ENCODE measurements around the gene ZMYM3. TPM values are rescaled to one million over a fixed set of nuclear protein-coding genes. Genes with fewer than 3 reads are reported as not detected.

ZMYM3 gene
- total RNA-seq, 1 experiment from 2014 or later = 77.5 TPM

DNA sequence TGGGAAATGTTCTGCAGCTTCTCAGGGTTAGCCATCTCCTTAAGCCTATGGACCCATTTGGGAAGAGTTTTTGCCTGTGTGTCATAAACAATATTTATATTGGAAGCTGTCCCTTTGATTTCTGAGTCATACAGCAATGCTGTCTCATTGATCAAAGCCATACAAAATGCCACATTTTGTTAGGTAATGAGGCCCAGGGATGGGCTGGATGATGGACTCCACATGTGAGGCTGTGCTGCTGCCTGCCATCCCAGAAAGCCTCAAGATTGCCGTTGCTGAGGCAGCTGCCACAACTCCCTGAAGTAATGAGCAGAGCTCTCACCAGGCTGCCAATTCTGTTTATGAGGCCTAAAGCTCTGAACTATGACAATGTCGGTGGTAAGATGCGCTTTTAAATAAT lies 43.1 kb downstream of the ZMYM3 start:
- Mint-ChIP-seq H3K4me3 (no peak overlapping the region), H3K9me3 (no peaks in the 10 kb centered on the region), H3K4me1 (peaks cover 12% of the 10 kb centered on the region; the same call in 1 of the 2 replicates), H3K27ac (no peak overlapping the region), H3K36me3 (no peaks in the 10 kb centered on the region), H3K27me3 (ENCODE audit: low read depth) (no peaks in the 10 kb centered on the region; the same call in none of the 2 replicates)
- DNase-seq (ENCODE audit: low spot score) = no peak
- POLR2A ChIA-PET = no interaction called here
- CTCF ChIA-PET = no interaction called here
- TF ChIP-seq ZBTB21 (CRISPR knock-in tag; IDR thresholded peaks at IDR 0.05; ENCODE audit: borderline replicate concordance) (no peak), MXD4 (CRISPR knock-in tag; IDR thresholded peaks at IDR 0.05; ENCODE audit: borderline replicate concordance) (no peak), CREB1 (CRISPR knock-in tag; IDR thresholded peaks at IDR 0.05) (no peak), ZNF281 (CRISPR knock-in tag; IDR thresholded peaks at IDR 0.05) (no peak), KAT7 (CRISPR knock-in tag; IDR thresholded peaks at IDR 0.05; ENCODE audit: borderline replicate concordance) (no peak), MYBL2 (CRISPR knock-in tag; IDR thresholded peaks at IDR 0.05) (no peak)
- no peak for ATAC-seq

- CTCF ChIA-PET = no interaction called here
- ATAC-seq (no peak), DNase-seq (ENCODE audit: low spot score) (no peak)
- Mint-ChIP-seq H3K4me3 (no peak overlapping the region), H3K27ac (peak overlapping the region; percentile 75; the same call in 1 of the 2 replicates), H3K9me3 (no peaks in the 10 kb centered on the region), H3K4me1 (peaks cover 22% of the 10 kb centered on the region), H3K36me3 (no peaks in the 10 kb centered on the region), H3K27me3 (ENCODE audit: low read depth) (no peaks in the 10 kb centered on the region)
- POLR2A ChIA-PET = no interaction called here
- TF ChIP-seq NR3C1 (CRISPR knock-in tag; conservative IDR thresholded peaks at IDR 0.05; ENCODE audit: low read depth) (no peak), ETV6 (CRISPR knock-in tag; IDR thresholded peaks at IDR 0.05) (no peak), SMAD3 (CRISPR knock-in tag; IDR thresholded peaks at IDR 0.05; ENCODE audit: borderline replicate concordance) (no peak), FOXK1 (CRISPR knock-in tag; IDR thresholded peaks at IDR 0.05) (no peak), E2F4 (CRISPR knock-in tag; IDR thresholded peaks at IDR 0.05; ENCODE audit: borderline replicate concordance, low read depth) (no peak)
- TF ChIP-seq, protein P1, sequence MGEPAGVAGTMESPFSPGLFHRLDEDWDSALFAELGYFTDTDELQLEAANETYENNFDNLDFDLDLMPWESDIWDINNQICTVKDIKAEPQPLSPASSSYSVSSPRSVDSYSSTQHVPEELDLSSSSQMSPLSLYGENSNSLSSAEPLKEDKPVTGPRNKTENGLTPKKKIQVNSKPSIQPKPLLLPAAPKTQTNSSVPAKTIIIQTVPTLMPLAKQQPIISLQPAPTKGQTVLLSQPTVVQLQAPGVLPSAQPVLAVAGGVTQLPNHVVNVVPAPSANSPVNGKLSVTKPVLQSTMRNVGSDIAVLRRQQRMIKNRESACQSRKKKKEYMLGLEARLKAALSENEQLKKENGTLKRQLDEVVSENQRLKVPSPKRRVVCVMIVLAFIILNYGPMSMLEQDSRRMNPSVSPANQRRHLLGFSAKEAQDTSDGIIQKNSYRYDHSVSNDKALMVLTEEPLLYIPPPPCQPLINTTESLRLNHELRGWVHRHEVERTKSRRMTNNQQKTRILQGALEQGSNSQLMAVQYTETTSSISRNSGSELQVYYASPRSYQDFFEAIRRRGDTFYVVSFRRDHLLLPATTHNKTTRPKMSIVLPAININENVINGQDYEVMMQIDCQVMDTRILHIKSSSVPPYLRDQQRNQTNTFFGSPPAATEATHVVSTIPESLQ (CRISPR knock-in tag; IDR thresholded peaks at IDR 0.05) = no peak
Observed at GRCh38 chrX:71199252-71200008, 54.5 kb downstream of the ZMYM3 start.

GRCh38 chrX:71198066-71198465 lies 55.9 kb downstream of the ZMYM3 start:
- no peak for DNase-seq (ENCODE audit: low spot score)
- CTCF ChIA-PET = interaction anchor here (1.0 kb wide), 2 partner anchors 19 to 228 kb away, joined by 4 read pairs; no protein-coding TSS in a partner anchor
- H3K36me3 Mint-ChIP-seq = no peaks in the 10 kb centered on the region
- no peak for ATAC-seq
- H3K4me3 Mint-ChIP-seq = no peak overlapping the region
- peaks cover 22% of the 10 kb centered on the region for H3K4me1 Mint-ChIP-seq
- POLR2A ChIA-PET = no interaction called here
- H3K9me3 Mint-ChIP-seq = no peaks in the 10 kb centered on the region
- no peak overlapping the region for H3K27ac Mint-ChIP-seq
- no peaks in the 10 kb centered on the region for H3K27me3 Mint-ChIP-seq (ENCODE audit: low read depth)
- no peak for TF ChIP-seq ZNF281 (CRISPR knock-in tag; IDR thresholded peaks at IDR 0.05)
- no peak for TF ChIP-seq ZNF232 (CRISPR knock-in tag; IDR thresholded peaks at IDR 0.05)
- TF ChIP-seq ELF4 (CRISPR knock-in tag; IDR thresholded peaks at IDR 0.05; ENCODE audit: low read depth) = no peak
- no peak for TF ChIP-seq ZNF512 (CRISPR knock-in tag; IDR thresholded peaks at IDR 0.05; ENCODE audit: borderline replicate concordance)
- no peak for TF ChIP-seq ZMAT4 (CRISPR knock-in tag; IDR thresholded peaks at IDR 0.05)
- TF ChIP-seq ZNF416 (CRISPR knock-in tag; IDR thresholded peaks at IDR 0.05) = no peak
- no peak for TF ChIP-seq TCF7 (CRISPR knock-in tag; IDR thresholded peaks at IDR 0.05; ENCODE audit: low read depth)
- TF ChIP-seq ETV6 (CRISPR knock-in tag; IDR thresholded peaks at IDR 0.05) = no peak
- TF ChIP-seq SOX15 (CRISPR knock-in tag; IDR thresholded peaks at IDR 0.05) = no peak
- TF ChIP-seq JAZF1 (CRISPR knock-in tag; IDR thresholded peaks at IDR 0.05) = no peak
